ENCODE results near the gene NPAS3.

GRCh38 chr14:33842299-33842698, 903.6 kb downstream of the NPAS3 start:
- TF ChIP-seq CTCF (conservative IDR thresholded peaks at IDR 0.05; ENCODE audit: low read depth, low read length): no peak
- no peak for TF ChIP-seq EZH2phosphoT487 (IDR thresholded peaks at IDR 0.05; ENCODE audit: borderline replicate concordance, low read length)

Data from PC-3 (cell line).